ENCODE measurements around the gene BICD1. TPM values are rescaled to one million over a fixed set of nuclear protein-coding genes. Genes with fewer than 3 reads are reported as not detected.
A peak's percentile ranks its signal among the peaks of the same experiment; 100 is the strongest.

BICD1 gene
- total RNA-seq, 1 experiment from 2014 or later = 9.2 TPM

DNA sequence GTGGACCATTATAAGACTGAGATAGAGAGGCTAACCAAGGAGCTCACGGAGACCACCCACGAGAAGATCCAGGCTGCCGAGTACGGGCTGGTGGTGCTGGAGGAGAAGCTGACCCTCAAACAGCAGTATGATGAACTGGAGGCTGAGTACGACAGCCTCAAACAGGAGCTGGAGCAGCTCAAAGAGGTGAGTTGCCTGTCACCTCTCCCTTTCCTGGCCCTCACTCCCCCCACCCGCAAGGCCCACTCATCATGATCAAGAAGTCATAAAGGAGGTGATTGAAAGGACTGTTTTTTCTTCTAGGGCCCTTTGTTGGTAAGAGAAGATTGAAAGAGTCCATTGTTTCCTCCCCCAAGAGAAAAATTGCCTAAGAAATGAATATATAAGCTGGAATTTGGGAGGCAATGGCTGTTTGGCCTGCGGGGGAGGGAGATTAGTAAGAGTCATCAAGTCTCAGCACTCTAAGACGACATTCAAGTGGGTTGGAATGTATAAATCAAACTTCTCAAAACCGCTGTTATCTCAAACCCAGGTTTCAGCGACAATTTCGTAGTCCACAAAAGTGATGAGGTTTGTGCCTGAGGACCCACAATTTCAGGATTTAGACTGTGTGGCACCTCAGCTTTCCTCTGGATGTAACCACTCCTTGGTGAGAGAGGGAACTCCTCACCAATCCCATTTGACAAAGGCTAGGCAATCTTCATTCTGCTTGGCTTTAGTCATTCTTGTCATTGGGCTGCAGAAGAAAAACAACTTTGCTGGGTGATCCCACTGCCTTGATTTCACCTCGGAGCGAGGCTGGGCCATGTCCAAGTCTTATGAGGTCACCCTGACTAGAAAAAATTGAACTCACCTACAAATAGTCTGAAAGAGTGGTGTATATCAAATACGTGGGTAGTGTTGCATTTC lies 966 bp downstream of the BICD1 start:
- peak overlapping the region; percentile 91 for H3K4me2 ChIP-seq (ENCODE audit: low read length)
- ATAC-seq = peak; percentile 32
- CTCF ChIA-PET = interaction anchor here (0.6 kb wide), 2 partner anchors 34 to 47 kb away, joined by 6 to 9 read pairs; no protein-coding TSS in a partner anchor
- no peaks in the 10 kb centered on the region for H3F3A ChIP-seq (ENCODE audit: low read length, unreplicated experiment)
- peak; percentile 61 for DNase-seq
- H4K20me1 ChIP-seq (ENCODE audit: low read length) = peaks cover 8% of the 10 kb centered on the region; the same call in 1 of the 2 replicates
- H3K4me1 ChIP-seq (ENCODE audit: insufficient read depth, low read length) = peaks cover 13% of the 10 kb centered on the region
- POLR2A ChIA-PET (ENCODE audit: unreplicated experiment) = no interaction called here
- peaks cover 43% of the 10 kb centered on the region for H3K79me2 ChIP-seq (ENCODE audit: low read length)
- TF ChIP-seq EZH2 (IDR thresholded peaks at IDR 0.05; ENCODE audit: low read length, unreplicated experiment) (no peak), EZH2phosphoT487 (IDR thresholded peaks at IDR 0.05; ENCODE audit: borderline replicate concordance, low read length) (no peak)
- TF ChIP-seq, protein P1, sequence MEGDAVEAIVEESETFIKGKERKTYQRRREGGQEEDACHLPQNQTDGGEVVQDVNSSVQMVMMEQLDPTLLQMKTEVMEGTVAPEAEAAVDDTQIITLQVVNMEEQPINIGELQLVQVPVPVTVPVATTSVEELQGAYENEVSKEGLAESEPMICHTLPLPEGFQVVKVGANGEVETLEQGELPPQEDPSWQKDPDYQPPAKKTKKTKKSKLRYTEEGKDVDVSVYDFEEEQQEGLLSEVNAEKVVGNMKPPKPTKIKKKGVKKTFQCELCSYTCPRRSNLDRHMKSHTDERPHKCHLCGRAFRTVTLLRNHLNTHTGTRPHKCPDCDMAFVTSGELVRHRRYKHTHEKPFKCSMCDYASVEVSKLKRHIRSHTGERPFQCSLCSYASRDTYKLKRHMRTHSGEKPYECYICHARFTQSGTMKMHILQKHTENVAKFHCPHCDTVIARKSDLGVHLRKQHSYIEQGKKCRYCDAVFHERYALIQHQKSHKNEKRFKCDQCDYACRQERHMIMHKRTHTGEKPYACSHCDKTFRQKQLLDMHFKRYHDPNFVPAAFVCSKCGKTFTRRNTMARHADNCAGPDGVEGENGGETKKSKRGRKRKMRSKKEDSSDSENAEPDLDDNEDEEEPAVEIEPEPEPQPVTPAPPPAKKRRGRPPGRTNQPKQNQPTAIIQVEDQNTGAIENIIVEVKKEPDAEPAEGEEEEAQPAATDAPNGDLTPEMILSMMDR (conservative IDR thresholded peaks at IDR 0.05; ENCODE audit: low read depth, low read length) = no peak
- H3K27me3 ChIP-seq (ENCODE audit: low read length) = no peaks in the 10 kb centered on the region
- H3K9ac ChIP-seq (ENCODE audit: low read length) = peak overlapping the region; percentile 86
- no peaks in the 10 kb centered on the region for H3K9me2 ChIP-seq (replicated peaks; ENCODE audit: low read length)
- no peaks in the 10 kb centered on the region for H3K36me3 ChIP-seq (ENCODE audit: low read depth, low read length)
- intact Hi-C loops (cut with micrococcal nuclease) = loop anchor here (2.0 to 5.0 kb wide), 3 partner anchors 27 to 359 kb away; no protein-coding TSS in a partner anchor
- peak overlapping the region; percentile 86 for H2AFZ ChIP-seq (ENCODE audit: low read length)
- TSS peak; percentile 61 for BruUV-seq (replicated peaks)
- no peaks in the 10 kb centered on the region for H3K9me3 ChIP-seq (ENCODE audit: low read length)
- peak overlapping the region; percentile 93 for H3K4me3 ChIP-seq (ENCODE audit: low read length)
- H3K27ac ChIP-seq (ENCODE audit: low read length) = peak overlapping the region; percentile 66

GRCh38 chr12:32108787-32109186 lies 2.1 kb downstream of the BICD1 start:
- POLR2A ChIA-PET (ENCODE audit: unreplicated experiment) = no interaction called here
- H3K9ac ChIP-seq (ENCODE audit: low read length) = peak overlapping the region; percentile 86; the same call in 1 of the 2 replicates

GRCh38 chr12:32110417-32110816 lies 3.8 kb downstream of the BICD1 start:
- H3K9me2 ChIP-seq (replicated peaks; ENCODE audit: low read length) = no peaks in the 10 kb centered on the region
- H3K4me1 ChIP-seq (ENCODE audit: insufficient read depth, low read length) = peaks cover 26% of the 10 kb centered on the region
- BruUV-seq (replicated peaks) = no TSS peak
- POLR2A ChIA-PET (ENCODE audit: unreplicated experiment) = no interaction called here
- TF ChIP-seq EZH2phosphoT487 (IDR thresholded peaks at IDR 0.05; ENCODE audit: borderline replicate concordance, low read length) (no peak), EZH2 (IDR thresholded peaks at IDR 0.05; ENCODE audit: low read length, unreplicated experiment) (no peak)
- TF ChIP-seq, protein P1 (conservative IDR thresholded peaks at IDR 0.05; ENCODE audit: low read depth, low read length) = no peak
- H3K36me3 ChIP-seq (ENCODE audit: low read depth, low read length) = no peaks in the 10 kb centered on the region
- H4K20me1 ChIP-seq (ENCODE audit: low read length) = peaks cover 8% of the 10 kb centered on the region; the same call in 1 of the 2 replicates
- no peak overlapping the region for H3K4me3 ChIP-seq (ENCODE audit: low read length)
- H3K9ac ChIP-seq (ENCODE audit: low read length) = no peak overlapping the region
- peaks cover 57% of the 10 kb centered on the region for H3K79me2 ChIP-seq (ENCODE audit: low read length)
- H3K4me2 ChIP-seq (ENCODE audit: low read length) = peak overlapping the region; percentile 49
- no peaks in the 10 kb centered on the region for H3F3A ChIP-seq (ENCODE audit: low read length, unreplicated experiment)
- CTCF ChIA-PET = no interaction called here
- DNase-seq = no peak
- intact Hi-C loops (cut with micrococcal nuclease) = no loop called here
- H3K27me3 ChIP-seq (ENCODE audit: low read length) = no peaks in the 10 kb centered on the region
- no peak for ATAC-seq
- no peak overlapping the region for H2AFZ ChIP-seq (ENCODE audit: low read length)
- no peaks in the 10 kb centered on the region for H3K9me3 ChIP-seq (ENCODE audit: low read length)
- H3K27ac ChIP-seq (ENCODE audit: low read length) = no peak overlapping the region

More at GRCh38 chr12:32108787-32109186, 2.1 kb downstream of the BICD1 start:
- Histone ChIP-seq H3K27ac (ENCODE audit: low read length) (no peak overlapping the region), H3K4me3 (ENCODE audit: low read length) (peak overlapping the region; percentile 93), H3K27me3 (ENCODE audit: low read length) (no peaks in the 10 kb centered on the region), H3K9me2 (replicated peaks; ENCODE audit: low read length) (no peaks in the 10 kb centered on the region), H3K4me2 (ENCODE audit: low read length) (peak overlapping the region; percentile 91), H4K20me1 (ENCODE audit: low read length) (peaks cover 8% of the 10 kb centered on the region; the same call in 1 of the 2 replicates), H2AFZ (ENCODE audit: low read length) (no peak overlapping the region), H3K4me1 (ENCODE audit: insufficient read depth, low read length) (peaks cover 13% of the 10 kb centered on the region), H3K36me3 (ENCODE audit: low read depth, low read length) (no peaks in the 10 kb centered on the region), H3K9me3 (ENCODE audit: low read length) (no peaks in the 10 kb centered on the region), H3F3A (ENCODE audit: low read length, unreplicated experiment) (no peaks in the 10 kb centered on the region), H3K79me2 (ENCODE audit: low read length) (peaks cover 51% of the 10 kb centered on the region)
- ATAC-seq = no peak
- TF ChIP-seq EZH2phosphoT487 (IDR thresholded peaks at IDR 0.05; ENCODE audit: borderline replicate concordance, low read length) = no peak
- TF ChIP-seq EZH2 (IDR thresholded peaks at IDR 0.05; ENCODE audit: low read length, unreplicated experiment) = no peak
- no TSS peak for BruUV-seq (replicated peaks)
- CTCF ChIA-PET = no interaction called here
- DNase-seq = no peak
- intact Hi-C loops (cut with micrococcal nuclease) = loop anchor here (5.0 kb wide), 1 partner anchor 79 kb away; no protein-coding TSS in a partner anchor
